Measurements from ENCODE around the gene FUT7.

GRCh38 chr9:137025517-137025966 is 6.3 kb downstream of the FUT7 start:
- no peak for TF ChIP-seq POLR2A (IDR thresholded peaks at IDR 0.05)
- no peak for TF ChIP-seq EP300 (IDR thresholded peaks at IDR 0.05)
- TF ChIP-seq CTCF (IDR thresholded peaks at IDR 0.05), result peak in 1 of 7 experiments; percentile 4

Data from stomach (tissue), 4 donors.